ENCODE measurements around the gene SIVA1. TPM values are rescaled to one million over a fixed set of nuclear protein-coding genes. Genes with fewer than 3 reads are reported as not detected.
A peak's percentile ranks its signal among the peaks of the same experiment; 100 is the strongest.

The SIVA1 gene
- total RNA-seq, 1 experiment from 2014 or later, result 292 TPM

- DNase-seq (ENCODE audit: low read depth), result no peak
Observed at GRCh38 chr14:104734601-104734990, 18.4 kb upstream of the SIVA1 start.

- no peak for DNase-seq (ENCODE audit: low read depth)
Observed at GRCh38 chr14:104734991-104735779, 17.8 kb upstream of the SIVA1 start.

- peak; percentile 65 for DNase-seq (ENCODE audit: low read depth)
Observed at GRCh38 chr14:104735830-104736642, 16.9 kb upstream of the SIVA1 start.

GRCh38 chr14:104738375-104739019, 14.4 kb upstream of the SIVA1 start:
- DNase-seq (ENCODE audit: low read depth), result no peak

GRCh38 chr14:104739026-104739425, 13.9 kb upstream of the SIVA1 start:
- DNase-seq (ENCODE audit: low read depth), result no peak

GRCh38 chr14:104739546-104740516, 13.1 kb upstream of the SIVA1 start:
- DNase-seq (ENCODE audit: low read depth), result no peak

- DNase-seq (ENCODE audit: low read depth), result no peak
Observed at GRCh38 chr14:104741108-104741802, 11.7 kb upstream of the SIVA1 start.

- no peak for DNase-seq (ENCODE audit: low read depth)
Observed at GRCh38 chr14:104741803-104742251, 11.1 kb upstream of the SIVA1 start.

GRCh38 chr14:104742586-104743455, 10.1 kb upstream of the SIVA1 start:
- DNase-seq (ENCODE audit: low read depth), result no peak

- DNase-seq (ENCODE audit: low read depth), result no peak
Observed at GRCh38 chr14:104743461-104744380, 9.2 kb upstream of the SIVA1 start.

GRCh38 chr14:104744484-104744883, 8.5 kb upstream of the SIVA1 start:
- no peak for DNase-seq (ENCODE audit: low read depth)

GRCh38 chr14:104745431-104745830, 7.5 kb upstream of the SIVA1 start:
- DNase-seq (ENCODE audit: low read depth), result no peak

GRCh38 chr14:104746071-104746545, 6.8 kb upstream of the SIVA1 start:
- no peak for DNase-seq (ENCODE audit: low read depth)

GRCh38 chr14:104746934-104747481, 5.9 kb upstream of the SIVA1 start:
- no peak for DNase-seq (ENCODE audit: low read depth)

- no peak for DNase-seq (ENCODE audit: low read depth)
Observed at GRCh38 chr14:104747876-104748275, 5.1 kb upstream of the SIVA1 start.

GRCh38 chr14:104749111-104749649, 3.8 kb upstream of the SIVA1 start:
- peak; percentile 63 for DNase-seq (ENCODE audit: low read depth)

GRCh38 chr14:104750056-104750752, 2.7 kb upstream of the SIVA1 start:
- DNase-seq (ENCODE audit: low read depth), result peak; percentile 67

Measured in M059J (cell line).